ENCODE data around the gene FAM149B1. TPM values are rescaled to one million over a fixed set of nuclear protein-coding genes. Genes with fewer than 3 reads are reported as not detected.

FAM149B1 gene
- total RNA-seq, 2 experiments from 2014 or later: 13.8 to 15.0 TPM

GRCh38 chr10:73174148-73174925, 6.4 kb downstream of the FAM149B1 start:
- no peaks in the 10 kb centered on the region for H3K9me3 Mint-ChIP-seq (ENCODE audit: insufficient read depth)
- H3K27me3 Mint-ChIP-seq (ENCODE audit: low read depth): no peaks in the 10 kb centered on the region
- peaks cover under 1% of the 10 kb centered on the region for H3K4me1 Mint-ChIP-seq (ENCODE audit: low read depth)
- H3K36me3 Mint-ChIP-seq (ENCODE audit: low read depth): peaks cover 6% of the 10 kb centered on the region
- DNase-seq (no peak), ATAC-seq (no peak)
- ChIA-PET CTCF (interaction anchor here (1.1 to 1.3 kb wide), 2 partner anchors 15 to 77 kb away, joined by 3 read pairs; partner anchors contain the start of gene P4HA1), POLR2A (interaction anchor here (0.7 kb wide), 1 partner anchor 11 kb away, joined by 3 read pairs; no protein-coding TSS in a partner anchor)
- no peak overlapping the region for H3K27ac Mint-ChIP-seq
- no peak overlapping the region for H3K4me3 Mint-ChIP-seq

- Mint-ChIP-seq H3K4me3 (no peak overlapping the region), H3K36me3 (ENCODE audit: low read depth) (peaks cover 21% of the 10 kb centered on the region), H3K4me1 (ENCODE audit: low read depth) (no peaks in the 10 kb centered on the region), H3K9me3 (ENCODE audit: insufficient read depth) (no peaks in the 10 kb centered on the region), H3K27ac (no peak overlapping the region), H3K27me3 (ENCODE audit: low read depth) (no peaks in the 10 kb centered on the region)
- ChIA-PET CTCF (interaction anchor here (1.4 to 1.7 kb wide), 2 partner anchors 24 to 86 kb away, joined by 3 to 4 read pairs; partner anchors contain the start of gene P4HA1), POLR2A (no interaction called here)
- no peak for DNase-seq
- ATAC-seq: no peak
Measured at GRCh38 chr10:73182568-73182967, 14.6 kb downstream of the FAM149B1 start.

GRCh38 chr10:73183667-73184281, 15.9 kb downstream of the FAM149B1 start:
- ATAC-seq: no peak
- POLR2A ChIA-PET: no interaction called here

GRCh38 chr10:73186266-73186665, 18.3 kb downstream of the FAM149B1 start:
- ATAC-seq: no peak
- Mint-ChIP-seq H3K4me3 (no peak overlapping the region), H3K27me3 (ENCODE audit: low read depth) (no peaks in the 10 kb centered on the region), H3K27ac (no peak overlapping the region), H3K4me1 (ENCODE audit: low read depth) (no peaks in the 10 kb centered on the region), H3K9me3 (ENCODE audit: insufficient read depth) (no peaks in the 10 kb centered on the region), H3K36me3 (ENCODE audit: low read depth) (peaks cover 12% of the 10 kb centered on the region)
- ChIA-PET POLR2A (no interaction called here), CTCF (no interaction called here)
- no peak for DNase-seq

More at GRCh38 chr10:73183667-73184281, 15.9 kb downstream of the FAM149B1 start:
- DNase-seq: no peak
- no peaks in the 10 kb centered on the region for H3K4me1 Mint-ChIP-seq (ENCODE audit: low read depth)
- H3K27ac Mint-ChIP-seq: no peak overlapping the region
- H3K36me3 Mint-ChIP-seq (ENCODE audit: low read depth): peaks cover 18% of the 10 kb centered on the region
- no peaks in the 10 kb centered on the region for H3K9me3 Mint-ChIP-seq (ENCODE audit: insufficient read depth)
- H3K4me3 Mint-ChIP-seq: no peak overlapping the region
- CTCF ChIA-PET: interaction anchor here (1.4 kb wide), 1 partner anchor 87 kb away, joined by 3 read pairs; the partner anchor contains the start of gene P4HA1
- H3K27me3 Mint-ChIP-seq (ENCODE audit: low read depth): no peaks in the 10 kb centered on the region

GRCh38 chr10:73190188-73190587, 22.3 kb downstream of the FAM149B1 start:
- Mint-ChIP-seq H3K4me1 (ENCODE audit: low read depth) (no peaks in the 10 kb centered on the region), H3K9me3 (ENCODE audit: insufficient read depth) (no peaks in the 10 kb centered on the region), H3K27me3 (ENCODE audit: low read depth) (no peaks in the 10 kb centered on the region), H3K4me3 (no peak overlapping the region), H3K27ac (no peak overlapping the region), H3K36me3 (ENCODE audit: low read depth) (peaks cover 2% of the 10 kb centered on the region)
- DNase-seq: no peak
- no peak for ATAC-seq
- ChIA-PET POLR2A (no interaction called here), CTCF (no interaction called here)

GRCh38 chr10:73205081-73205480, 37.2 kb downstream of the FAM149B1 start:
- Mint-ChIP-seq H3K4me1 (ENCODE audit: low read depth) (no peaks in the 10 kb centered on the region), H3K9me3 (ENCODE audit: insufficient read depth) (no peaks in the 10 kb centered on the region), H3K36me3 (ENCODE audit: low read depth) (peaks cover 5% of the 10 kb centered on the region), H3K27me3 (ENCODE audit: low read depth) (no peaks in the 10 kb centered on the region), H3K4me3 (no peak overlapping the region), H3K27ac (no peak overlapping the region)
- ChIA-PET POLR2A (no interaction called here), CTCF (no interaction called here)
- DNase-seq: no peak
- ATAC-seq: no peak

GRCh38 chr10:73205890-73206289, 38.0 kb downstream of the FAM149B1 start:
- Mint-ChIP-seq H3K27ac (no peak overlapping the region), H3K27me3 (ENCODE audit: low read depth) (no peaks in the 10 kb centered on the region), H3K4me3 (no peak overlapping the region), H3K4me1 (ENCODE audit: low read depth) (no peaks in the 10 kb centered on the region), H3K36me3 (ENCODE audit: low read depth) (peaks cover 7% of the 10 kb centered on the region), H3K9me3 (ENCODE audit: insufficient read depth) (no peaks in the 10 kb centered on the region)
- CTCF ChIA-PET: no interaction called here
- POLR2A ChIA-PET: no interaction called here
- ATAC-seq (no peak), DNase-seq (no peak)

- Mint-ChIP-seq H3K9me3 (ENCODE audit: insufficient read depth) (no peaks in the 10 kb centered on the region), H3K27ac (no peak overlapping the region), H3K27me3 (ENCODE audit: low read depth) (no peaks in the 10 kb centered on the region), H3K4me3 (no peak overlapping the region), H3K36me3 (ENCODE audit: low read depth) (peaks cover 7% of the 10 kb centered on the region), H3K4me1 (ENCODE audit: low read depth) (no peaks in the 10 kb centered on the region)
- POLR2A ChIA-PET: no interaction called here
- DNase-seq (no peak), ATAC-seq (no peak)
- CTCF ChIA-PET: no interaction called here
Measured at GRCh38 chr10:73206385-73206784, 38.5 kb downstream of the FAM149B1 start.

GRCh38 chr10:73207883-73208282, 40.0 kb downstream of the FAM149B1 start:
- peaks cover 7% of the 10 kb centered on the region for H3K36me3 Mint-ChIP-seq (ENCODE audit: low read depth)
- no peaks in the 10 kb centered on the region for H3K9me3 Mint-ChIP-seq (ENCODE audit: insufficient read depth)
- POLR2A ChIA-PET: no interaction called here
- CTCF ChIA-PET: interaction anchor here (1.1 kb wide), 1 partner anchor 10 kb away, joined by 3 read pairs; no protein-coding TSS in a partner anchor
- no peak for DNase-seq
- no peaks in the 10 kb centered on the region for H3K4me1 Mint-ChIP-seq (ENCODE audit: low read depth)
- ATAC-seq: no peak
- H3K27me3 Mint-ChIP-seq (ENCODE audit: low read depth): no peaks in the 10 kb centered on the region
- H3K27ac Mint-ChIP-seq: no peak overlapping the region
- H3K4me3 Mint-ChIP-seq: no peak overlapping the region

GRCh38 chr10:73209705-73210104, 41.8 kb downstream of the FAM149B1 start:
- ATAC-seq (no peak), DNase-seq (no peak)
- Mint-ChIP-seq H3K4me1 (ENCODE audit: low read depth) (no peaks in the 10 kb centered on the region), H3K27me3 (ENCODE audit: low read depth) (no peaks in the 10 kb centered on the region), H3K4me3 (no peak overlapping the region), H3K36me3 (ENCODE audit: low read depth) (peaks cover 12% of the 10 kb centered on the region), H3K9me3 (ENCODE audit: insufficient read depth) (no peaks in the 10 kb centered on the region), H3K27ac (no peak overlapping the region)
- CTCF ChIA-PET: no interaction called here
- POLR2A ChIA-PET: no interaction called here

- DNase-seq (no peak), ATAC-seq (no peak)
- Mint-ChIP-seq H3K27ac (no peak overlapping the region), H3K27me3 (ENCODE audit: low read depth) (no peaks in the 10 kb centered on the region), H3K4me3 (no peak overlapping the region), H3K9me3 (ENCODE audit: insufficient read depth) (no peaks in the 10 kb centered on the region), H3K36me3 (ENCODE audit: low read depth) (peaks cover 12% of the 10 kb centered on the region), H3K4me1 (ENCODE audit: low read depth) (no peaks in the 10 kb centered on the region)
- ChIA-PET POLR2A (no interaction called here), CTCF (no interaction called here)
Measured at GRCh38 chr10:73210395-73211105, 42.6 kb downstream of the FAM149B1 start.
